ENCODE data around the gene MAN2B1. TPM values are rescaled to one million over a fixed set of nuclear protein-coding genes. Genes with fewer than 3 reads are reported as not detected.

Gene MAN2B1
- total RNA-seq, 1 experiment from 2014 or later: 93.5 TPM

- Mint-ChIP-seq H3K36me3 (ENCODE audit: insufficient read depth in 1 of 3, low read depth in 3 of 3) (peaks cover 38 to 81% (median 73%) of the 10 kb centered on the region in 3 experiments), H3K4me1 (peaks cover 2 to 16% of the 10 kb centered on the region in 2 experiments), H3K9me3 (no peaks in the 10 kb centered on the region; a peak in 1 of 5 replicates), H3K27ac (no peak overlapping the region), H3K4me3 (no peak overlapping the region), H3K27me3 (ENCODE audit: low read depth) (no peaks in the 10 kb centered on the region)
- Histone ChIP-seq H3K9ac (ENCODE audit: extremely low read depth, insufficient read length, low read length) (no peak overlapping the region), H2BK120ac (ENCODE audit: low read depth, low read length, poor library complexity, severe bottlenecking) (no peak overlapping the region), H3K56ac (ENCODE audit: insufficient read length, low read depth, low read length) (no peak overlapping the region), H3K23ac (ENCODE audit: insufficient read length, low read depth, low read length) (no peak overlapping the region), H3K18ac (ENCODE audit: insufficient read length, low read depth, low read length) (no peak overlapping the region), H3K4me2 (ENCODE audit: insufficient read depth, insufficient read length, low read length) (no peak overlapping the region), H3K14ac (ENCODE audit: insufficient read depth, low read length) (no peak overlapping the region), H2BK12ac (ENCODE audit: insufficient read length, low read depth, low read length) (no peak overlapping the region), H3K9me3 (ENCODE audit: control insufficient read depth, low read depth, low read length) (no peaks in the 10 kb centered on the region), H3K4ac (ENCODE audit: low read depth, low read length) (no peak overlapping the region), H4K8ac (replicated peaks; ENCODE audit: insufficient read length, low read depth, low read length) (no peak overlapping the region), H2BK5ac (ENCODE audit: insufficient read length, low read length) (no peak overlapping the region), H3K79me2 (ENCODE audit: insufficient read depth, low read length) (no peaks in the 10 kb centered on the region), H2AK5ac (ENCODE audit: insufficient read length, low read length) (no peak overlapping the region), H3K79me1 (ENCODE audit: insufficient read depth, low read depth, low read length, poor library complexity, severe bottlenecking) (no peaks in the 10 kb centered on the region), H2BK15ac (ENCODE audit: low read depth, low read length) (no peak overlapping the region), H2AFZ (ENCODE audit: low read length) (no peak overlapping the region), H2BK20ac (ENCODE audit: low read depth, low read length, poor library complexity, severe bottlenecking) (no peak overlapping the region), H3K4me1 (ENCODE audit: insufficient read depth, low read length) (no peaks in the 10 kb centered on the region), H3K27ac (ENCODE audit: insufficient read length, low read depth, low read length) (no peak overlapping the region), H3T11ph (ENCODE audit: low read length) (no peak overlapping the region), H3K23me2 (ENCODE audit: insufficient read length, low read depth, low read length, poor library complexity, severe bottlenecking) (no peaks in the 10 kb centered on the region), H4K5ac (ENCODE audit: insufficient read length, low read depth, low read length) (no peak overlapping the region), H4K91ac (ENCODE audit: insufficient read length, low read depth, low read length) (no peak overlapping the region), H3K27me3 (ENCODE audit: insufficient read depth, low read length) (no peaks in the 10 kb centered on the region), H4K20me1 (ENCODE audit: control insufficient read depth, insufficient read depth, insufficient read length) (no peaks in the 10 kb centered on the region)
- no CpG with 5 or more reads among the region's 10 CpGs for WGBS (ENCODE audit: extremely low coverage, insufficient read length, low lambda C conversion rate)
- TF ChIP-seq, protein P1, sequence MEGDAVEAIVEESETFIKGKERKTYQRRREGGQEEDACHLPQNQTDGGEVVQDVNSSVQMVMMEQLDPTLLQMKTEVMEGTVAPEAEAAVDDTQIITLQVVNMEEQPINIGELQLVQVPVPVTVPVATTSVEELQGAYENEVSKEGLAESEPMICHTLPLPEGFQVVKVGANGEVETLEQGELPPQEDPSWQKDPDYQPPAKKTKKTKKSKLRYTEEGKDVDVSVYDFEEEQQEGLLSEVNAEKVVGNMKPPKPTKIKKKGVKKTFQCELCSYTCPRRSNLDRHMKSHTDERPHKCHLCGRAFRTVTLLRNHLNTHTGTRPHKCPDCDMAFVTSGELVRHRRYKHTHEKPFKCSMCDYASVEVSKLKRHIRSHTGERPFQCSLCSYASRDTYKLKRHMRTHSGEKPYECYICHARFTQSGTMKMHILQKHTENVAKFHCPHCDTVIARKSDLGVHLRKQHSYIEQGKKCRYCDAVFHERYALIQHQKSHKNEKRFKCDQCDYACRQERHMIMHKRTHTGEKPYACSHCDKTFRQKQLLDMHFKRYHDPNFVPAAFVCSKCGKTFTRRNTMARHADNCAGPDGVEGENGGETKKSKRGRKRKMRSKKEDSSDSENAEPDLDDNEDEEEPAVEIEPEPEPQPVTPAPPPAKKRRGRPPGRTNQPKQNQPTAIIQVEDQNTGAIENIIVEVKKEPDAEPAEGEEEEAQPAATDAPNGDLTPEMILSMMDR (conservative IDR thresholded peaks at IDR 0.05): no peak
- no peak for DNase-seq
These were observed 8.9 kb upstream of the MAN2B1 start for GRCh38 chr19:12675399-12675798.

All from H9 (cell line).